ENCODE measurements around the gene COX11.

DNA sequence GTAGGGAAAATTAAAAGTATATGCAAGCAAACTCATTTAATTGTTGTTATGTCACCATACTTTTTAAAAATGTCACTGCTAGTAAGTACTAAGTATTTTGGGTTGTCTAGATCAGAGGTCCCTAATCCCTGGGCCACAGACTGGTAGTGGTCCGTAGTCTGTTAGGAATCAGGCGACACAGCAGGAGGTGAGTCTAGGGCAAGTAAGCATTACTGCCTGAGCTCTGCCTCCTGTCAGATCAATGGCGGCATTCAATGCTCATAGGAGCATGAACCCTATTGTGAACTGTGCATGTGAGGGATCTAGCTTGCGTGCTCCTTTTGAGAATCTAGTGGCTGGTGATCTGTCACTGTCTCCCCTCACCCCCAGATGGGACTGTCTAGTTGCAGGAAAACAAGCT is 21.7 kb upstream of the COX11 start:
- TF ChIP-seq, protein P1, sequence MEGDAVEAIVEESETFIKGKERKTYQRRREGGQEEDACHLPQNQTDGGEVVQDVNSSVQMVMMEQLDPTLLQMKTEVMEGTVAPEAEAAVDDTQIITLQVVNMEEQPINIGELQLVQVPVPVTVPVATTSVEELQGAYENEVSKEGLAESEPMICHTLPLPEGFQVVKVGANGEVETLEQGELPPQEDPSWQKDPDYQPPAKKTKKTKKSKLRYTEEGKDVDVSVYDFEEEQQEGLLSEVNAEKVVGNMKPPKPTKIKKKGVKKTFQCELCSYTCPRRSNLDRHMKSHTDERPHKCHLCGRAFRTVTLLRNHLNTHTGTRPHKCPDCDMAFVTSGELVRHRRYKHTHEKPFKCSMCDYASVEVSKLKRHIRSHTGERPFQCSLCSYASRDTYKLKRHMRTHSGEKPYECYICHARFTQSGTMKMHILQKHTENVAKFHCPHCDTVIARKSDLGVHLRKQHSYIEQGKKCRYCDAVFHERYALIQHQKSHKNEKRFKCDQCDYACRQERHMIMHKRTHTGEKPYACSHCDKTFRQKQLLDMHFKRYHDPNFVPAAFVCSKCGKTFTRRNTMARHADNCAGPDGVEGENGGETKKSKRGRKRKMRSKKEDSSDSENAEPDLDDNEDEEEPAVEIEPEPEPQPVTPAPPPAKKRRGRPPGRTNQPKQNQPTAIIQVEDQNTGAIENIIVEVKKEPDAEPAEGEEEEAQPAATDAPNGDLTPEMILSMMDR (IDR thresholded peaks at IDR 0.05) = no peak
- TF ChIP-seq POLR2A (IDR thresholded peaks at IDR 0.05) = no peak
